T1000 (cell line): Measurements from ENCODE around the gene EFTUD2.
"Not testable (repeated sequence)": the region's sequence is repeated elsewhere in the genome, so short reads cannot be mapped to it uniquely, and the experiment has no call there.

Source experiments
- DNase-seq: peaks from one replicate; lab custom pipeline; 2025; ENCODE audit warnings: mixed read lengths; lab: John Stamatoyannopoulos, UW

The EFTUD2 gene

DNA sequence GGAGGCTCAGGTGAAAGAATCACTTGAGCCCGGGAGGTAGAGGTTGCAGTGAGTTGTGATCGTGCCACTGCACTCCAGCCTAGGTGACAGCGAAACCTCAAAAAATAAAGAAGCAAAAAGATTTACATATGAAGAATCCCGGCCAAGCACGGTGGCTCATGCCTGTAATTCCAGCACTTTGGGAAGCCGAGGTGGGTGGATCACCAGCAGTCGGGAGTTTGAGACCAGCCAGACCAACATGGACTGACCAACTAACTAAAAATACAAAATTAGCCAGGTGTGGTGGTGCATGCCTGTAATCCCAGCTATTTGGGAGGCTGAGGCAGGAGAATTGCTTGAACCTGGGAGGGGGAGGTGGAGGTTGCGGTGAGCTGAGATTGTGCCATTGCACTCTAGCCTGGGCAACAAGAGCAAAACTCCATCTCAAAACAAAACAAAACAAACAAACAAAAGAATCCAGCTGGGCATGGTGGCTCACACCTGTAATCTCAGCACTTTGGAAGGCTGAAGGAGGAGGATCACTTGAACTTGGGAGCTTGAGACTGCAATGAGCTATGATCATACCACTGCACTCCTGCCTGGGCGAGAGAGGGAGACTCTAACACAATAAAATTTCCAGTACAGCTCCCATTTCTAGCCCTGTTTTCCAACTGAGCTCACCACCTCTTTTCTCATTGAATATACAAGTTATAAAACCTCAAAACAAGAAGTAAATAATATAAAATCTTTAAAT is 90.4 kb downstream of the EFTUD2 start:
- not testable (repeated sequence) for DNase-seq

DNA sequence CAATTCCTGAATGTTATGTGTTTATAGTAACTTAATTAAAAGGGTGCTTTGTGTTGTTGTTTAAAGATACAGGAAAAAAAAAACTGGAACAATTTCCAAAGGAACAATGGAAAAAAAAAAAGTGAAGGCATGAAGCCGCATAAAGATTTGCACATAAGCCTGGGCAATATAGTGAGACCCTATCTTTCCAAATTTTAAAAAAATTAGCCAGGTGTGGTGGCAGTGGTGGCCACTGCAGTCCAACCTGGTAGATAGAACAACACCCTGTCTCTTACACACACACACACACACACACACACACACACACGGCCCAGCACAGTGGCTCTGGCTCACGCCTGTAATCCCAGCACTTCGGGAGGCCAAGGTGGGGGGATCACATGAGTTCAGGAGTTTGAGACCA is 91.1 kb downstream of the EFTUD2 start:
- no peak for DNase-seq

DNA sequence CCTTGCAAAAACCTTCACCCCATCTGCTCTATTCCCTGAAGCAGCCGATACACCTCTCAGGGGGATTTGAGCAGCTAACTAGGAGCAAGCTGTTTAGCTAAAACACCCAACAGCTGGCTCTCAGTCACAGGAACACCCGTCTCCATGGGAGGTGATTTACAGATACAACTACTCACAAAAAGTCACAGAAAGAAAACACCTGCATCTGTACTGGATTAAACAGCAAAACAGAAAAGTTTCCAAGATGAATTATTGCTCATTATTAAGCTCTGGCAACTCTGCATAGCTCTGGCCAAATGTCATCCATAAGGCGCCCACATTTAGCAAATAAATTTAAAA is 91.5 kb downstream of the EFTUD2 start:
- no peak for DNase-seq

DNA sequence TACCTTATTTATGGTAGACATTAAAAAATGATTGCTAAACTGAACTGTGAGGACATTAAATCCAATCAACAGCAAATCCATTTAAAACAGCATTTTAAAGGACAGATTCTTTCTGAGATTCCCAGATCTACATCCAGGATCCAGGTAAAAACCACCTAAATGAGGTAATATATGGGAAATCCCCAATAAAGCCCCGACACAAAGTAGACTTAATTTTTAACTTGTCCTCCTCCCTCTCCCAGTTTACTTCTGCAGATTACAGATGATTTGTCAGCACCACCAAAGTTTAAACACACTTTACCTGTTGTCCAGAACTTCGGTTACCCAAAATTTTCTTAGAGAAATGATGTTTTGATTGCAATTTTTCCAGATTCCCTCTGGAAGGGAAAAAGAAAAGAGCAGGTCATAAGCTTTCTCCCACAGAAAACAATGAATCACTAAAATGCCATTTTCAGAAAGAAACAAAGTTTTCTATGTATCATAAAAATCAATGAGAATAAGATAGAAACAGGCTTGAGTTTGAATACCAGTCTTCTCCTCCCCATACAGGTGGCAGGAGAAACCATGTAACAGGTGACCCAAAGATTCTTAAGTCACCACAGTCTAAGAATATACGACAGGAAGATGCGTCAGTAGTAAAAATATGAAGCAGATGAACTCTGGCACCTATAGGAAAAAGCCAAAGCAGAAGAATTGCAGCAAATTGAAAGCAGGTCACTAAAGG is 92.0 kb downstream of the EFTUD2 start:
- no peak for DNase-seq

DNA sequence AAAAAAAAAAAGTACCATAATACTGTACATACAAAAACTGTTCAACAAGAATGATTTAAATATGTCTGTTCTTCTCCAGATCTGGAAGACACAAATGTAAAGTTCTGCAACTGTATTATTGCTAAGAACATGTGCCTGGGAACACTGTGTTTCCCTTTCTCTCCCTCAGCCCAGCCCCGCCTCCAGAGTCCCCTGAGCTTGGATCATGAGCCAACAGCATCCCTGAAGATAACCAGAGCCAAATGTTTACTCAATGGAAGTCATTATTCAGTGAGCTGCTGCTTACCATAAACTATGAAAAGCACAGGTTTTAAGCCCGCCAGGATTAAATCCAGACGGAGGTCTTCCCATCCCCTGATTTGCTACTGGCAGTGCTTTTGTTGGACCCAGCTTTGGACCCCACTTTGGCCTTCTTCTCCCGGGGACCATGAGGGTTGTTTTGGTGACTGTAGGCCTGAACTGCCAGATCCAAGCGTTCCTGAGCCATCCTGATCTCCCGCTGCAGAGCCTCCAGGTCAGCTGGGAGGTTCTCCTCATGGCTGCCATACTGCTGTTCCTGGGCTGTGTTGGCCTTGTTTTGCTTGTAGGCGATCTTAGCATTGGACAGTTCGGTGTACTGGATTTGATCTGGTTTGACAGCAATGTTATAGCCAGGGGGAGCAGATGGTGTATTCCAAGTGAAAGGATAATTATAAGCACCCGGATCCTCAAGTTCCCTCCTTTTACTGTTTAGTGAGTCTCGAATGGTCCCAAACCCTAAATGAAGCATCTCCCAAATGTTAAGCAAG is 94.7 kb downstream of the EFTUD2 start:
- no peak for DNase-seq

DNA sequence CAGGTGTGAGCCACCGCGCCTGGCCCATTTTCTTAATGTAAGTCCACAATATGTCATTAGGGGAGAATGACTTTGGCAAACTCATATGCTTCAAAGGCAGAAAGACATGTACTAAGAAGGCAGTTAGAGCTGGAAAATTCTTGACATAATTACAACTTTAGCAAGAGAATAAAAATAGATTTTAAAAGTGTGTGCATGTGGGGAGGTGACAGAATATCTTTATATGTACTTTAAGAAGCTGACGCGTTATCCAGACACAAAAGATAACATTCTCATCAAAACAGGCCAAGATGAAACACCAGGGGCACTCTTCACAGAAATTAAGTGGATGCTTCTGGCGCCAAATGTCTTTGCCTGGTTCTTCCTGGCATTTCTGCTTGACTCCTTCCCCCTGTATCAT is 97.4 kb downstream of the EFTUD2 start:
- no peak for DNase-seq
